Heart right ventricle (tissue), 16 donors: Measurements from ENCODE around the gene ZC3HAV1L. TPM values are rescaled to one million over a fixed set of nuclear protein-coding genes. Genes with fewer than 3 reads are reported as not detected.
A peak's percentile ranks its signal among the peaks of the same experiment; 100 is the strongest.
"Not testable (repeated sequence)": the region's sequence is repeated elsewhere in the genome, so short reads cannot be mapped to it uniquely, and the experiment has no call there.

Source experiments
- ATAC-seq, 8 donors: fragments of 200-7000 bp; cut with Tn5 transposase; one replicate each; pipeline ENCODE4 v1.9.1; 2020; ENCODE audit warnings: mild to moderate bottlenecking in 8 of 8, moderate library complexity in 8 of 8, moderate number of reproducible peaks in 1 of 8
- DNase-seq, 2 donors: peaks; one replicate each; pipeline ENCODE4 v3.0.0-alpha.2; 2020
- H3K27ac ChIP-seq, 10 donors: fragments of 200-600 bp; sonication (generic) in 2 of 10; one replicate each; pipeline versions ENCODE4 v1.5.0 to v1.8.0; 2020 to 2022; ENCODE audit warnings: mild to moderate bottlenecking in 3 of 10
- H3K27me3 ChIP-seq, 7 donors: fragments of 200-600 bp; one replicate each; pipeline ENCODE4 v1.8.0; 2021 to 2022; ENCODE audit warnings: mild to moderate bottlenecking in 2 of 7
- H3K36me3 ChIP-seq, 9 donors: fragments of 200-600 bp; sonication (generic) in 1 of 9; one replicate each; pipeline versions ENCODE4 v1.5.0 to v1.8.0; 2020 to 2022; ENCODE audit warnings: mild to moderate bottlenecking in 2 of 9
- H3K4me1 ChIP-seq, 9 donors: fragments of 200-600 bp; sonication (generic) in 1 of 9; one replicate each; pipeline versions ENCODE4 v1.5.0 to v1.8.0; 2020 to 2022; ENCODE audit warnings: mild to moderate bottlenecking in 4 of 9
- H3K4me3 ChIP-seq, 10 donors: fragments of 200-600 bp; sonication (generic) in 2 of 10; one replicate each; pipeline versions ENCODE4 v1.5.0 to v1.8.0; 2020 to 2022; ENCODE audit warnings: mild to moderate bottlenecking in 7 of 10, moderate library complexity in 2 of 10
- H3K9me3 ChIP-seq, 11 donors: fragments of 200-600 bp in 10 of 11; sonication (generic) in 2 of 11; one replicate each; pipeline versions ENCODE4 v1.5.0 to v1.8.0; 2013 to 2022; ENCODE audit warnings: mild to moderate bottlenecking in 2 of 11, control low read depth in 1 of 11, moderate library complexity in 1 of 11
- CTCF ChIP-seq, 9 donors: fragments of 200-600 bp; sonication (generic) in 2 of 9; IDR thresholded peaks; one replicate each; pipeline versions ENCODE4 v1.5.0 to v1.8.0; 2021 to 2022; ENCODE audit warnings: antibody characterized with exemption in 9 of 9, mild to moderate bottlenecking in 5 of 9, moderate library complexity in 1 of 9
- WGBS, 2 donors: extraction: QIAGEN DNeasy Blood & Tissue Kit; methylation state at CpG; one replicate each; pipeline ENCODE4 v1.1.7; 2013; ENCODE audit warnings: inconsistent platforms in 1 of 2; 5-methylcytosine and 5-hydroxymethylcytosine counted together
- intact Hi-C, 10 donors: fragments of 100-400 bp; cut with DNase I; formaldehyde crosslinking; loops; one replicate each; pipeline versions ENCODE4 v1.11.1 to v1.14.2; 2022
- polyA plus RNA-seq, 2 donors: library from polyadenylated mRNA; stranded (reverse); fragments of 200-250 nt; gene quantifications; one replicate each; pipeline ENCODE4 v1.2.3, GENCODE V29; 2013
- total RNA-seq, 10 donors: library from RNA; stranded (reverse); fragmentation: NEBNext Ultra II Directional in 3 of 10; extraction: Animal tissue kit (Norgen Biotek cat#: 25700) in 3 of 10; gene quantifications; one replicate each; pipeline versions ENCODE4 v1.2.1 to v1.2.4, GENCODE V29; 2021 to 2023
- donor health status: Arrhythmogenic right ventricular cardiomyopathy.
- donor health status: ischemic (EF 13 %, LVEDD 7.1; RV severe dilation, severe dysfunction).
- donor health status: healthy with polysubstance abuse.
- donor health status: DM: no; HTN: yes; CAD: no.
- donor health status: DM: no; HTN: no; CAD: no.
- donor health status: ischemic (EF 25% LVEDD 6.9; RV normal size, moderate dysfunction).
- donor health status: ischemic (EF 25% LVEDD 5.7; RV mildly dilated, moderate dysfunction).
- donor health status: healthy.
- donor health status: DM: yes; HTN: yes; CAD: no.
- donor health status: Ischemic cardiomyopathy.
- donor health status: ischemic (EF 35%, LVEDD 5.7; RV mildly dilated, moderate dysfunction).
- donor health status: nonischemic (EF 11% LVEDD 7.7; RV severe dilation, severe dysfunction).
- donor health status: DM: yes; HTN: yes; CAD: no.
- donor health status: PGD.
- donor health status: ischemic (EF 29% LVEDD 5.4; RV normal size, mild dysfunction).
- donor health status: nonischemic (EF 23%, LVEDD 6.1; RV moderate dilation, normal function).

ZC3HAV1L gene
- total and polyA plus RNA-seq, 12 donors: 0.39 to 5.8 (median 2.3) TPM

GRCh38 chr7:139060695-139061237 lies 24.9 kb upstream of the ZC3HAV1L start:
- Histone ChIP-seq H3K27me3 (no peaks in the 10 kb centered on the region), H3K4me3 (no peak overlapping the region), H3K4me1 (peaks cover 0 to 37% (median 22%) of the 10 kb centered on the region in 9 donors), H3K27ac (peak overlapping the region in 8 of 10 donors; percentile 18 to 93 (median 82)), H3K9me3 (no peaks in the 10 kb centered on the region), H3K36me3 (peaks cover 0 to 96% (median 17%) of the 10 kb centered on the region in 9 donors)
- DNase-seq (no peak), ATAC-seq (no peak)
- intact Hi-C loops: loop anchor here in 1 of 10 donors (5.0 kb wide), 1 partner anchor 38 kb away; no protein-coding TSS in a partner anchor
- no peak for TF ChIP-seq CTCF (IDR thresholded peaks at IDR 0.05)
- WGBS, 2 donors: 70 to 83% methylated on average over 5 of the region's 5 CpGs

GRCh38 chr7:139059905-139060304 lies 24.1 kb upstream of the ZC3HAV1L start:
- H3K27ac ChIP-seq: peak overlapping the region; percentile 25 to 93 (median 79)
- intact Hi-C loops: loop anchor here in 1 of 10 donors (5.0 kb wide), 1 partner anchor 38 kb away; no protein-coding TSS in a partner anchor
- no peaks in the 10 kb centered on the region for H3K9me3 ChIP-seq
- peaks cover 0 to 37% (median 22%) of the 10 kb centered on the region in 9 donors for H3K4me1 ChIP-seq
- H3K4me3 ChIP-seq: no peak overlapping the region
- DNase-seq (no peak), ATAC-seq (peak in 7 of 8 donors; percentile 28 to 92 (median 80))
- H3K27me3 ChIP-seq: no peaks in the 10 kb centered on the region
- WGBS, 2 donors: 28 to 62% methylated on average over 1 of the region's 1 CpG
- peaks cover 0 to 96% (median 15%) of the 10 kb centered on the region in 9 donors for H3K36me3 ChIP-seq
- no peak for TF ChIP-seq CTCF (IDR thresholded peaks at IDR 0.05)

GRCh38 chr7:139058943-139059342 lies 23.1 kb upstream of the ZC3HAV1L start:
- TF ChIP-seq CTCF (IDR thresholded peaks at IDR 0.05): no peak
- WGBS, 2 donors: 36 to 54% methylated on average over 5 of the region's 5 CpGs
- intact Hi-C loops: no loop called here
- Histone ChIP-seq H3K4me3 (no peak overlapping the region), H3K27me3 (no peaks in the 10 kb centered on the region), H3K4me1 (peaks cover 0 to 37% (median 22%) of the 10 kb centered on the region in 9 donors), H3K36me3 (peaks cover 0 to 96% (median 11%) of the 10 kb centered on the region in 9 donors), H3K27ac (peak overlapping the region; percentile 25 to 93 (median 79)), H3K9me3 (no peaks in the 10 kb centered on the region)
- DNase-seq (peak in 1 of 2 donors; percentile 50), ATAC-seq (peak; percentile 76 to 97 (median 92))

GRCh38 chr7:139055674-139056073 lies 19.8 kb upstream of the ZC3HAV1L start:
- ATAC-seq (no peak), DNase-seq (no peak)
- TF ChIP-seq CTCF (IDR thresholded peaks at IDR 0.05): no peak
- Histone ChIP-seq H3K4me1 (peaks cover 0 to 25% (median 13%) of the 10 kb centered on the region in 9 donors), H3K9me3 (no peaks in the 10 kb centered on the region), H3K4me3 (no peak overlapping the region), H3K27ac (no peak overlapping the region), H3K36me3 (peaks cover 0 to 96% (median 24%) of the 10 kb centered on the region in 9 donors), H3K27me3 (no peaks in the 10 kb centered on the region)
- intact Hi-C loops: no loop called here
- 97 to 98% methylated on average over 1 of the region's 1 CpG for WGBS, 2 donors

- intact Hi-C loops, ATAC-seq: not testable (repeated sequence)
Measured at GRCh38 chr7:139054656-139055055, 18.8 kb upstream of the ZC3HAV1L start.

More at GRCh38 chr7:139054656-139055055, 18.8 kb upstream of the ZC3HAV1L start:
- not testable (repeated sequence) for H3K4me3 ChIP-seq, H3K9me3 ChIP-seq, H3K27me3 ChIP-seq, DNase-seq, H3K27ac ChIP-seq
- Histone ChIP-seq H3K36me3 (peaks cover 0 to 96% (median 30%) of the 10 kb centered on the region in 9 donors), H3K4me1 (peaks cover 0 to 17% (median 8%) of the 10 kb centered on the region in 9 donors)
- 96% methylated on average over 14 of the region's 14 CpGs for WGBS, 2 donors
